Neural cell (in vitro differentiated cells): ENCODE results near the gene ARID3B.
"Not testable (repeated sequence)": the region's sequence is repeated elsewhere in the genome, so short reads cannot be mapped to it uniquely, and the experiment has no call there.

Experiments
- CTCF ChIP-seq: fragments of 450-650 bp; IDR thresholded peaks from 2 replicates; pipeline ENCODE4 v1.5.1; 2014; ENCODE audit warnings: antibody characterized with exemption, mild to moderate bottlenecking, moderate library complexity; ENCODE audit not compliant: poor library complexity, severe bottlenecking
- EP300 ChIP-seq: fragments of 450-650 bp; conservative IDR thresholded peaks from 2 replicates; pipeline ENCODE4 v1.6.1; 2014; ENCODE audit warnings: antibody characterized with exemption, mild to moderate bottlenecking, moderate library complexity; ENCODE audit not compliant: poor library complexity, severe bottlenecking
- REST ChIP-seq: IDR thresholded peaks from 2 replicates; pipeline ENCODE4 v1.6.1; 2012; ENCODE audit warnings: borderline replicate concordance

- TF ChIP-seq REST, EP300, CTCF: not testable (repeated sequence)
Observed at GRCh38 chr15:74539521-74539920, 1.5 kb upstream of the ARID3B start.
